ENCODE results near the gene NECAP2.
"Not testable (repeated sequence)": the region's sequence is repeated elsewhere in the genome, so short reads cannot be mapped to it uniquely, and the experiment has no call there.

Gene NECAP2

GRCh38 chr1:16484501-16484835 lies 43.9 kb downstream of the NECAP2 start:
- TF ChIP-seq POLR2A (IDR thresholded peaks at IDR 0.05; ENCODE audit: extremely low read depth, insufficient read length): no peak
- no peak for TF ChIP-seq CTCF (IDR thresholded peaks at IDR 0.05; ENCODE audit: low read depth, low read length)
- TF ChIP-seq MYC (IDR thresholded peaks at IDR 0.05; ENCODE audit: low read depth, low read length): no peak
- TF ChIP-seq MAX (IDR thresholded peaks at IDR 0.05; ENCODE audit: low read depth, low read length): no peak
- no peak overlapping the region for H3K4me3 ChIP-seq (ENCODE audit: low read depth, low read length)

GRCh38 chr1:16484931-16485330 lies 44.4 kb downstream of the NECAP2 start:
- H3K4me3 ChIP-seq (ENCODE audit: low read depth, low read length): no peak overlapping the region
- DNase-seq (ENCODE audit: low read depth): no peak
- no peak for TF ChIP-seq POLR2A (IDR thresholded peaks at IDR 0.05; ENCODE audit: extremely low read depth, insufficient read length)

More at GRCh38 chr1:16484501-16484835, 43.9 kb downstream of the NECAP2 start:
- DNase-seq (ENCODE audit: low read depth): no peak

GRCh38 chr1:16486316-16486715 lies 45.8 kb downstream of the NECAP2 start:
- not testable (repeated sequence) for H3K4me3 ChIP-seq (ENCODE audit: low read depth, low read length); DNase-seq (ENCODE audit: low read depth)

GRCh38 chr1:16487011-16487410 lies 46.5 kb downstream of the NECAP2 start:
- not testable (repeated sequence) for H3K4me3 ChIP-seq (ENCODE audit: low read depth, low read length); DNase-seq (ENCODE audit: low read depth)

- DNase-seq (ENCODE audit: low read depth); H3K4me3 ChIP-seq (ENCODE audit: low read depth, low read length): not testable (repeated sequence)
Observed at GRCh38 chr1:16489195-16489880, 48.8 kb downstream of the NECAP2 start.

GRCh38 chr1:16491056-16491675 lies 50.6 kb downstream of the NECAP2 start:
- TF ChIP-seq POLR2A (IDR thresholded peaks at IDR 0.05; ENCODE audit: extremely low read depth, insufficient read length) (no peak), MAX (IDR thresholded peaks at IDR 0.05; ENCODE audit: low read depth, low read length) (no peak), MYC (IDR thresholded peaks at IDR 0.05; ENCODE audit: low read depth, low read length) (no peak), CTCF (IDR thresholded peaks at IDR 0.05; ENCODE audit: low read depth, low read length) (no peak)
- no peak overlapping the region for H3K4me3 ChIP-seq (ENCODE audit: low read depth, low read length)
- no peak for DNase-seq (ENCODE audit: low read depth)

- not testable (repeated sequence) for H3K4me3 ChIP-seq (ENCODE audit: low read depth, low read length)
Observed at GRCh38 chr1:16492937-16493336, 52.4 kb downstream of the NECAP2 start.

GRCh38 chr1:16493731-16494130 lies 53.2 kb downstream of the NECAP2 start:
- not testable (repeated sequence) for H3K4me3 ChIP-seq (ENCODE audit: low read depth, low read length); DNase-seq (ENCODE audit: low read depth)

More at GRCh38 chr1:16492937-16493336, 52.4 kb downstream of the NECAP2 start:
- DNase-seq (ENCODE audit: low read depth): not testable (repeated sequence)

- H3K4me3 ChIP-seq (ENCODE audit: low read depth, low read length): not testable (repeated sequence)
- DNase-seq (ENCODE audit: low read depth): peak; percentile 51
Observed at GRCh38 chr1:16497474-16497904, 57.0 kb downstream of the NECAP2 start.

GRCh38 chr1:16498047-16498446 lies 57.5 kb downstream of the NECAP2 start:
- not testable (repeated sequence) for H3K4me3 ChIP-seq (ENCODE audit: low read depth, low read length); DNase-seq (ENCODE audit: low read depth)
